GM19463 (cell line): ENCODE data around the gene MTA3.

Experiments used
- ATAC-seq: cut with Tn5 transposase; IDR thresholded peaks from one replicate; pipeline ENCODE4 v1.9.1; 2021; ENCODE audit warnings: mild to moderate bottlenecking, moderate library complexity; ENCODE audit not compliant: unreplicated experiment

The MTA3 gene

DNA sequence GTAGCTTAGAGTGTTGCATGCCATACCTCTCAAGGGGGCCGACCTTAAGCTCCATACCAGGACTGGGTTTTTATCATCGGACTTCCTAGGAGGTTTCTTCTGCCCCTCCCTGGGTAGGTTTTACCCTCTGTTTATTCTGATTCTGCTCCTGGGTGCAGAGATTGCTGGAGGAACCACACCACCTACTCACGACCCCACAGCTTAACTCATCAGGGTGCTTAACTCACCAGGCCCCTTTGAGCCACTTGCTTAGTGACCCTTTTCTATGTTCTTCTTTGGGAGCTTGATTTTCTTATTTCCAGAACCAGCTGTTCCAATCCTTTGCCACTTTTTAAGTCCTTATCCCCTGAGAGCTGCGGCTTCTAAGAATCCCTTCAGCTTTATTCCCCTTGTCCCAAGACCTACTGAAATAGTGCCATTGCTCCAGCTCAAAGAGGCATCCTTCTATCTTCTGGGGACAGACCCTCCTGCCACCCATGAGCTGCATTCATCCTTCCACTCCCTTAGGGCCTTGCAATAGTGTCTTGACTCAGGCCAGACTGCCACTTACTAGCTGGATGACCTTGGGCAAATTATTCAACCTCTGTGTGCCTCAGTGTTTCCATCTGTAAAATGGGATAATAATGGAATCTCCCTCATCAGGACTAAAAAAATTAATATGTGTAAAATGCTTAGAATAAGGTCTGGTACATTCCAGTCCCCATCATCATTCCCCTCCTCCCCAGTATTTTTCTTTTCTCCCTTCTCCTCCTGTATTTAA, 189.7 kb downstream of the MTA3 start:
- ATAC-seq, result no peak

GRCh38 chr2:42758751-42759150, 190.3 kb downstream of the MTA3 start:
- ATAC-seq, result no peak

GRCh38 chr2:42761554-42761953, 193.1 kb downstream of the MTA3 start:
- ATAC-seq, result no peak

- ATAC-seq, result no peak
These were observed 193.7 kb downstream of the MTA3 start for GRCh38 chr2:42762155-42762554.

DNA sequence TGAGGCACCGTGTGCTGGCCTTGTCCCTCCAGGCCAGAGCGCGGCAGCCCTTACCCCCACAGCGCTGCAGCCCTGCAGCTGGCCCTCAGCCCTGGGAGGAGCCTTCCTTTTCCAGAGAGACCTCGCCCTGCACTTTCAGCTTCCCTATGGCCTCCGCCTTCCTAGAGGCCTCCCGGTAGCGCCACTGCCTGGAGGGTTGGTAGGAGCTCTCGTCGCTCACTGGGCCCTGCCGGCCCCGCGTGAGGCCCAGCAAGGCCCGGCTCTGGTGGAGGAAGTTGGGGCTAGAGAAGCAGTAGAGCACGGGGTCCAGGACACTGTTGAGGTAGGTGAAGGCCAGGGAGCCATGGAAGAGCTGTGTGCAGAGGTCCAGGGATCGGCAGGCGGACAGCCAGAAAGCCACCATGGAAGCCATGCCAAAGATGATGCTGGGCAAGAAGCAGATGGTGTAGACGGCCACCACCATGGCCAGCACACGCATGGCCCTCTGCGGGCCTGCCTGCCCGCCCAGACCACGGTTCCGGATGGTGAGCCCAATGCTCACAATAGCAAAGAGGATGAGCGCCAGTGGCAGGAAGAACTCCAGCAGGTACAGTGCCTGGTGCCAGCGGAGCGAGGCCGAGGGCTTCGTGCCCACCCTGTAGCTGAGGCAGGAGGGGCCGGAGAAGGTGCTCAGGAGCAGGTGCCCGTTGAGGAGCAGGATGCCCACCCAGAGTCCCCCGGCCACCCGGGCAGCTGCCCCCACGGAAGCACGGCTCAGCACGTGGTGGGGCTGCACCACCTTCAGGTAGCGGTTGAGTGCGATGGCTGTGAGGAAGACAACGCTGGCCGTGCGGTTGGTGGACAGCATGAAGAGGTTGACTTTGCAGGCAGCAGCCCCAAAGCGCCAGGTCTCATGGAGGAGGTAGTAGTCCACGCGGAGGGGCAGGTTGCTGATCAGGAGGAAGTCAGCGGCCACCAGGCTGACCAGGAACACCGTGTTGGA, 194.7 kb downstream of the MTA3 start:
- no peak for ATAC-seq

DNA sequence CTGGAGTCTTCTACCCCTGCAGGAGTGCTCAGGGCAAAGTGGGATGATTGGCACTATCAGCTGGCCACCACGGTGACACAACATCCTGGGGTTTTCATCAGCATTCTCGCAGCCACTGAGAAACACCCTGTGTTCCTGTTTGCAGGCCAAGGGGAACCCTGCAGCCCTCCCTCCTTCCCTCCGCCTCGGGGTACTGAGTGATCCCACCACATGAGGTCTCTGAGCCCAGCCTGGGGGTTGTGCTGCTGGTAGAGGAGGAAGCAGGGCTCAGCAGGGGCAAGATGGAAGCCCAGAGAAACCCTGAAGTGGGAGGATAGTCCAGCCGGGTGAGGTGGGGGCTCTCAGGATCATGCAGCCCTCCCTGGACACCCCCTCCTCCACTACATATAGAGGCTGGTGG, 195.7 kb downstream of the MTA3 start, which contains the start of gene OXER1:
TSS of gene OXER1 (minus strand) at position 40 of the 400 bp plus-strand sequence. CDS start 73 bp downstream, outside the sequence.
- ATAC-seq, result no peak

DNA sequence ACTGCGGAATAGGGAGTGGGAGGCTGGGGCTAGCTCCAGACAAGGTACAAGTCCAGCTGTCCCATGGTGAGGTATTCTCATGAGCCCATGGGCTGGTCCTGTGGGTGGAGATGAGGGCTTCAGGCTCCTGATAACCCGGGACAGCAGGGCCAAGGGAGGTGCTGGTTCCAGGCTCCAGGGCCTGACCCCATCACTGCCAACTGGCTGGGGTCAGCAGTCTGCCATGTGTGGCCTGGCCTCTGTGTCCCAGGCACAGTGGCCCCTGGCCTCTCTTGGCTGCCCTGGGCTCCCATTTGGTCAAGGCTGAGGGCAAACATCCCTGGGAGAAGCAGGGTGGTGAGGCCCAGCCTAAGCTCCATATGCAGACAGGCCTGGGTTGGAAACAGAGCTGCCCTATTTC, 196.5 kb downstream of the MTA3 start:
- no peak for ATAC-seq

DNA sequence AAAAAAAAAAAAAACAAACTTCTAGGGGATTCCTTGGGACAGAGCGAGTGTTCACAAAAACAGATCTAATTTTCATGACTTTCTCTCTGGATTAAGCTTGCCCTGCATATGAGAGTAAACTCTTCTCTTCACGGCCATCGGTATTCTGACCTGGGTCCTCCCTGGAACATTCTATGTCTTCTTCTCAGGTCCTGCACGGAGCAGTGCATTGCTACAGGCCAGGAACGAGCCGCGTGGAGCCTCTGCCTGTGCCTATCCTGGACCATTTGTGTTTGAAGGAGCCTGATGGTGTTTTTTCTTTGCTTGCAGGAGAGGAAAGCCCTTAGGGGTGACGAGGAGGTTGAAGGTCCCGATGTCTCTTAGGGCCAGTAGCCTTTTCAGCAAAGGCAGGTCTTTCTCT, 197.3 kb downstream of the MTA3 start:
- ATAC-seq, result no peak

DNA sequence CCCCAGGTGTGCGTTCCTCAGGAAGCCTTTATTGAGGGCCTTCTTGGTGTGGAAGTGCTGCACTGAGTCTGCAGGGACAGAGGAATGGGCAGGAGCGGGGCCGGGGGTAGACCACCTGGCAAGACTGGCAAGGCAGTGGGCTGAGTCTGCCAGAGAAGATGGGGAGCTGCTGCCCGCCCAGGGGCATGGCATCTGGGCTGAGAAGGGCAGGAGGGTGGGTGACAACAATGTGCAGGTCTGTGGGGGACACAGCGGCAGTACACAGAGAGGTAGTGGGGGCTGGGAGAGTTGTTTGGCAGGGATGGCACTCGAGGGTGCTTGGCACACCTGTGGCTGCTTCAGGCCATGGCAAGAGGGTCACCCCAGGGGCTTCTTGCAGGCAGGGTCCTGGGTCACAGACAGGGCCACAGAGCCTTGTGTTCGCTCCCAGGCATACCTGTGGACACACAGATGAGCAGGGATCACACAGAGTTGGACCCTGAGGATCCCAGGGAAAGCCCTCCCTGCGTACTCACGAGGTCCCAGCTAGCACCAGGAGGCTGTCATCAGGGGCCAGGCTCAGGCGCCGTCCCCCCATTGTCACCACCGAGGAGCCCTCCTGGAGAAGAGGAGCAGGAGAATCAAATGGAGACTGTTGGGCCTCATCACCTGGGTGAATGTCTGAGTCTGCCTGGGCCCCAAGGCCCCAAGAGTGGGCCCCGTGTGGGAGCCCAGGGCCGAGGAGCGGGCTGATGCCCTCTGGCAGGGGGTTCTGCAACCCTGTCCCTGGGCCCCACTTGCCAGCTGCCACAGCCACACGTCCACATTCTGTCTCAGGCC, 198.9 kb downstream of the MTA3 start:
- ATAC-seq, result no peak

- ATAC-seq, result no peak
These were observed 199.7 kb downstream of the MTA3 start for GRCh38 chr2:42767899-42768705.

DNA sequence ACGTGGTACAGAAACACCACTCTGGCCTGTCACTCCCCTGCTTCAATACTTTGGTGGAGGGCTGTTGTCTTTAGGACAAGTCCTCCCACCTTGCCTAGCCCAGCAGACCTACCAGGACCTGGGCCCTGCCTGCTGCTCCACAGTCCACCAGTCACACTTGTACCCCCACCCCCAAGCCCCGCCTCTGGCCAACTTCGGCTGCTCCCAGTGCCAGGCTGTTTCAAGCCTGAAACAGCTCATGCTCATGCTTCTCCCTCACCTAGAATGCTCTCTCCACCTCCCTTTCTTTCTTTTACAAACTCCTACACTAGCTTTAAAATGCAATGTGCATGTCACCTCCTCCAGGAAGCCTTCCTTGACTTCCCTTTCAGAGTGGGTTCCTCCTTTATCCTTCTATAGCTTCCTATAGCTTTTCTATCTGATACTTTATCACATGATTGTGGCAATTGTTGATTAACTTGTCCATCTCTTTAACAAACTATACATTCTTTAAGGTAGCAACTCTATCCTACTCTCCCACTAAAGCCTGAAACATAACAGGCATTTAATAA, 200.3 kb downstream of the MTA3 start:
- ATAC-seq, result no peak

- no peak for ATAC-seq
These were observed 201.3 kb downstream of the MTA3 start for GRCh38 chr2:42769583-42770287.

GRCh38 chr2:42770288-42771131, 202.1 kb downstream of the MTA3 start:
- no peak for ATAC-seq

DNA sequence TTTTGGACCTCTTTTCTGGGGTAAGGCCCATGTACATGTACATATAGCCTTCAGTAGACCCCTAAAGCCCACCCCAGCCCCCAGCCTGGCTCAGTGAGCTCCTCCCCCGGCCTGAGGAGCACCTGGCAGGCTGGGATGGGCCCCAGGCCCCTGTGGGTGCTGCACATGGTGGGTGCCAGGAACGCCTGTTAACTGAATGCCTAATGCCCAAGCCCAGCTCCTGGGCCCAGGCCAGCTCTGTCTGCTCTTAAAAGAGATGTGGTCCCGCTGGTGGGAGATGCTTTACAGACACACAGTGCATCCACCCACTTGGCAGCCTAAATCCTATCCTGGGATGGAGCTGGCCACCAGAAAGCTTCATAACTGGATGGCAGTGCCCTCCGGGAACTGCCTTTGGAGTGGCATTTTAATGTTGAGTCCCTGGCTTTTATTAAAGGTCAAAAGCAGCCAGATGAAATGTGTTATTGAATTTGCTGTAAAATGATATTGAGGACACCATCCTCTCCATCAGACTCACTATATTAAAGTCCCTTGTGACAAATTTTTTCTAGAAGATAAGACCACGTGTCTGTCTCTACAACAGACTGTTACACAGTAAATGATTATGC, 203.2 kb downstream of the MTA3 start:
- ATAC-seq, result no peak

GRCh38 chr2:42775186-42775585, 206.8 kb downstream of the MTA3 start:
- ATAC-seq, result peak; percentile 48

DNA sequence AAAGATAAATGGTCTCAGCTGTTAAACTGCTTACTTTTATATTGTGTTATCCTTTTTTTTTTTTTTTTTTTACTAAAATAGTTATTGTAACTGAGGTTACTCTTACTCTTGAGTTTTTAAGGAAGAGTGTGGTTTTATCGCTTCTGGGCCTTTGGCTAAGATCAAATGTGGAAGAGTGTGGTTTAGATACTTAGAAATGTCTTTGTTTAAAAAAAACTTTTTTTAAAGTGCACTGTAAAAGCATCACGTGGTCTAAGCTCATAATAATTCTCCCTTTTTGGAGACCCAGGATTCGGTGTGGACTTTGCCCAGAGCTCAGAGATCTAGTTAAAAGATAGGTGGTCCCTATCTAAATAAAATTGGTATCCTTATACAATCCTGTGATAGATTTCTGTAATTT, 207.4 kb downstream of the MTA3 start:
- no peak for ATAC-seq

GRCh38 chr2:42777883-42778805, 209.7 kb downstream of the MTA3 start:
- ATAC-seq, result no peak
